ENCODE results near the gene GLIS1. TPM values are rescaled to one million over a fixed set of nuclear protein-coding genes. Genes with fewer than 3 reads are reported as not detected.
"Not testable (repeated sequence)": the region's sequence is repeated elsewhere in the genome, so short reads cannot be mapped to it uniquely, and the experiment has no call there.

GLIS1 gene
- total RNA-seq, 1 donor from 2014 or later = not detected

DNA sequence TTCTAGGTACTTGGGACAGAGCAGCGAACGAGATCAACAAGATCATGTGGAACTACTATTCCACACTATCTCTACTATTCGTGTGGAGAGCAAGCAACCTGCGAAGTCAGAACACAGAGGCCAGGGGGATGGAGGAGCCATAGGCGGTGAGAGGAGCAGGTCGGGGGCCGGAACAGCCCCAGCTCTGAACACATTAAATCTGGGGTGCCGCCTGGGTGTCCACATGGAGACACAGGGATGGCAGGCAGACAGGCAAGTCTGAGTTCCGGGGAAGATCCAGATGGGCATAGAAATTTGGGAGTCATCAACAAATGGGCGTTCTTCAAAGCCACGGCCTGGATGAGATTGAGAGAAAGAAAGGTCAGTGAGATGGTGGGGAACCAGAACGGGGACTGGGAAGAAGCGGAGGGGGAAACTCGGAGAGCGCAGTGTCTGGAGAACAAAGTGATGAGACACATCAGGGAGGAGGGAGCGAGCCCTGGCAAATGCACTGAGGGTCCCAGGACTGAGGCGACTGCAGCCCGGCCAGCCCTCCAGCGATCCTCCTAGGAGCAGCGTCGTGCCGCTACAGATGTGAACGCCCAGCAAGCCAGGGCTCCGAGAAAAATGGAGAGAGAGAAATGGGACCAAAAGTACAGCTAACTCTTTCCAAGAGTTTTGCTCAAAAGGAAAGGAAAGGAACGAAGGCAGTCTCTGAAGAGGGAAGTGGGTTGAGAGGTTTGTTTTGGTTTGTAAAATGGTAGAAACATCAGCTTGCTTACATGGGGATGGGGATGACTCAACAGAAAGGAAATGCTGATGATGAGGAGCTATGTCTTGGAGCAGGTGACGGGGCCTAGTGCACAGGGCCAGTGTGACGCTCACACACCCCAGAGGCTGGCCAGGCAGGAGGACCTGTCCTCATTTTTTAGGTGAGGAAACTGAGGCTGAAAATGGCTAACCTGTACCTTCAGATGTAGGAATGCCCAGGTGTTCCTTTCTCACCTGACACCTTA lies 84.5 kb downstream of the GLIS1 start:
- DNase-seq (ENCODE audit: low read depth in 2 of 2) = peak in 1 of 2 donors; percentile 8

DNA sequence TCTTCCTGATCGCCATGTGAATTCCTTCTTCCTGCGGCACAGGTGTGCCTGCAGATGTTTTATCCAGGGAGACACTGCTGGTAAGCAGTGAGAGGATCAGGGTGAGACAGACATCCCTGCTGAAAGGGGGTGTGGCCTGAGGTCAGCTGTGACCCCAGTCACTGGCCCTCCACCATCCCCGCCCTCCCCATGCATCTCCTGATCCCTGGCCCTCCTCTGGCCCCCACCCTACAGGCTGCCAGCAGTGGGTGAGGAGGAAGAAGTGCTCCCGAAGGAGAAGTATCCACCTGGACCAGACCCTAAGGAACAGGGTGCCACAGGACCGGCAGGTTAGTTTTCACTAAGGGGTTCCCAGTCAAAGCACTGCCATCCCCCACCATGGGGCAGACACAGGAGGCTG lies 85.3 kb downstream of the GLIS1 start:
- DNase-seq (ENCODE audit: low read depth in 2 of 2) = no peak

DNA sequence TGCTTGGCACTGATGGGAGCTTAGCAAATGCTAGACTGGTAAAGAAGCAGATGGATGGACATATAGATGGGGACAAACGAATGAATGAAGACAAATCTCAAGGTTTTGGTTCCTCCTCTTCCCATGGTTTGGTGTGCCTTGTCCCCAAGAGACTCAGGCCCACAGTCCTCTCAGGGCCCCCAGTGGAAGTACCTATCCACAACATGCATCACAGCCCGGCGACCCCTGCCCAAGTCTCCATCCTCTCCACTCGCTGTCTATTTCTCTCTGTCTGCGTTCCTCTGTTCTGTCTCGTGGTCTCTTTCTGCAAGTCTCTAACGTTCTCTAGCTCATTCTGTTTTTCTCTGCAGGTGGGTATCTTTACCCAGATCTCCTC lies 85.8 kb downstream of the GLIS1 start:
- DNase-seq (ENCODE audit: low read depth in 2 of 2) = no peak

DNA sequence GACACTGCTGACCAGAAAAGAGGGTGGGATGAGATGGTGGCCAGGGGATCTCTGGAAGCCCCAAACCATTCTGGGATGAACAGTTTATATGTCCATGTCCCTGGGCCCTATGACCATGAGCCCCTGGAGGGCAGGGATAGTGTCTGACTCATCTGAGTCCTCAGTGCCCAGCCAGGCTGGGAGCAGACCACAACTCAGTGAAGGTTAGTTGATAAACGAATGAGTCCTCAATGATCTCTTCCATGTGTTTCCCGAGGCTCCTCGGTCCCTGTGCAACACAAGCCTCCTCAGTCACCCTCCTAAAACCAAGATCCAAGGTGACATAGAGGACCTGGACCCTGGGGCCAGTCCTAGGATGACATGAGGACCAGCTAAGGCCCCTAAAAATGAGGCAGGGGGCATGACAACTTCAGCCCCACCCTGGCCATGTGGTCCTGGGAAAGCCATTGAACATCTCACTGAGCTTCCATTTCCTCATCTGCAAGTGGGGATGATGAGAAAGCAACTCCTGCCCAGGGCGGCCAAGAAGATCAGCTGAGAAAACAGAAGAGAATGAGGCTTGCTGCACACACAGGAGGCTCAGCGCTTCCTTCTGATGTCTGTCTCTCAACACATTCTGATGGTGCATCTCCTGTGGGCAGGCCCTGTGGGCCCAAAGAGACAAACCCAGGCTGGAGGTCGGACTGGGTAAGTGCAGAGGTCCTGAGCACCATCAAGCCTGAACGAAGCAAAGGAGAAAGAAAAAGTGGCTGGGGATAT lies 86.3 kb downstream of the GLIS1 start:
- DNase-seq (ENCODE audit: low read depth in 2 of 2) = no peak

DNA sequence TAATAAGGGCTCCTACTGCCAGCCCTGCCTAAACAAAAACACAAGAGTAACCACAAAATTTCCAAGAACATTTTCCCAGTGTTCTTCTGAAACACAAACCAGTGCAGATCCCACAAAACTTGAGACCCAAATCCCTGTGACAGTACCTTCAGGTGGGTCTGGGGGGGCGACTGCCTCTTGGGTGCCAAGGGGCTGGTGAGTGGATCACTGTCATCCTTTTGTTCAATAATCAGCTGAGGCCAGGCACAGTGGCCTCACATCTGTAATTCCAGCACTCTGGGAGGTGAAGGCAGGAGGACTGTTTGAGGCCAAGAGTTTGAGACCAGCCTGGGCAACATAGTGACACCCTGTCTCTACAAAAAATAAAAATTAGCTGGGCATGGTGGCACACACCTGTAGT lies 87.6 kb downstream of the GLIS1 start:
- no peak for DNase-seq (ENCODE audit: low read depth in 2 of 2)

DNA sequence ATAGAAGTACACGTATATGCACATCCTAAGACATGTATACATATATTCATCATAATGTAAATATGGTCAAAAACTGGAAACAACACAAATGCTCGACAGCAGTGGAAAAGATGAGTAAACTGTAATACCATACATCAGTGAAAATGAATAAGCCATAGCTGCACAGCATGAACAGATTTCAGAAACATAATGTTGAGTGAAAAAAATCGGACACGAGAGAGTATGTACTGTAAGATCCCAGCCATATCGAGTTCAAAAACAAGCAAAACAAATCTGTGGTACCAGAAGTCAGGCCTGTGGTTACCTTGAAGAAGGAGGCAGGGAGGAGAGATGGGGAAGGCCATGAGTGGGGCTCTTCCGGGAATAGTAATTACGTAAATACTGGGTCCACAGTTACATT lies 90.4 kb downstream of the GLIS1 start:
- DNase-seq (ENCODE audit: low read depth in 2 of 2) = no peak

DNA sequence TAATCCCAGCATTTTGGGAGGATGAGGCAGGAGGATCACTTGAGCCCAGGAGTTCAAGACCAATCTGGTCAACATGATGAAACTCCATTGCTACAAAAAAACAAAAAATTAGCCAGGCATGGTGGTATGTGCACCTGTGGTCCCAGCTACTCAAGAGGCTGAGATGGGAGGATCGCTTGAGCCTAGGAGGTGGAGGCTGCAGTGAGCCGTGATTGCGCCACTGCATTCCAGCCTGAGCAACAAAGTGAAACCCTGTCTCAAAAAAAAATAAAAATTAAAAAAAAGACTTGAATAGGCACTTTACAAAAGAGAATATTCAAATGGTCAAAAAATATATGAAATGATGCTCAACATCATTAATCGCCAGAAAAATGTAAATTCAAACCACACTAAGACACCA lies 91.0 kb downstream of the GLIS1 start:
- DNase-seq (ENCODE audit: low read depth in 2 of 2) = not testable (repeated sequence)

GRCh38 chr1:53646732-53647131 lies 92.2 kb downstream of the GLIS1 start:
- no peak for DNase-seq (ENCODE audit: low read depth in 2 of 2)

- DNase-seq (ENCODE audit: low read depth in 2 of 2) = no peak
Observed at GRCh38 chr1:53645690-53646078, 93.3 kb downstream of the GLIS1 start.

DNA sequence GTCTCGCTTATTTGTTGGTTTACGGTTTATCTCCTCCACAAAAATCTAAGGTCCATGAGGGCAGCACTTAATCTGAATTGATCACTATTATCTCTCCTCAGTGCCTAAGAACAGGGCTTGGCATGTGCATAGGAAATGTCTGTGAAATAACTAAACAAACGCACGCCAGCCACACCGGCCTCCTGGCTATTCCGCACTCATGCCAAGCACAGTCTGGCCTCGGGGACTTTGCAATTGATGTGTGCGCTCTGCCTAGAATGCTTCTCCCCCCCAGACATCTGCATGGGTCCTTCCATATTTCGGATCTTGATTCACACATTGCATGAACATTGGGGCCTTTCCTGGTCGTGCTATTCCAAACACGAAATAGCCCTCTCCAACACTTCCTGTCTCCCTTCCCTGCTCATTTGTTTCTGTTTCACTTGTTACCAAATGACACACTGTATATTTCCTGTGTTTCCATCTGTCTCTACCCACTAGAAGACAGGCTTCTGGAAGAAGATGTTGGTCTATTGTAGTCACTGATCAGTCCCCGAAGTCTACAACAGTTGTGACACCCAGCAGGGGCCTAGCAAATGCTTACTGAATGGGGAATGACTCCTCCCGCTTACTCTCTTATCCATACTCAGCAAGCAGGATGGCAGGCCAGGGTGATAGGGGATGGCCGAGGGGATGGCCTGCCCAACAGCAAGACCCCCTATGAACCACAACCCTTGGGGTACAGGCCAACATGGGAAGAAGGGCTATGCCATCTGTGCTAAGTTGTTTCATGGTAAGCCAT lies 93.9 kb downstream of the GLIS1 start:
- DNase-seq (ENCODE audit: low read depth in 2 of 2) = peak; percentile 32 to 69

DNA sequence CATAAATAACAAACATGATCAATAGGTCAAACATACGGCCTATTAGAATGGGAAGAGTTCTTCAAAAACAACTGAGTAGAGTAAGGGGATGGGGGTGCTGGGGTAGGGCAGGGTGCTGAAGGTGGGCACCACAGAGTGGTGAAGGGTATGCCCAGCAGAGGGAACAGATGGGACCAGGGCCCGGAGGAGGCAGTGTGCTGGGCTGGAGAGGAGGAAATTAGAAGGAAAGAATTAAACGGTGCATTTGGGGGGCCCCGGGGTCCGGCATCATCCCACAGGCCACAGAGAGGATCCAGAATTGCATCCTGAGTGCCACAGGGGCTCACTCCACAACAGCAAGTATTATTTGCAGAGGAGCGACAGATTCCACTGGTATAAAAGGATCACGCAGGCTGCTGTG lies 94.5 kb downstream of the GLIS1 start:
- DNase-seq (ENCODE audit: low read depth in 2 of 2) = no peak

DNA sequence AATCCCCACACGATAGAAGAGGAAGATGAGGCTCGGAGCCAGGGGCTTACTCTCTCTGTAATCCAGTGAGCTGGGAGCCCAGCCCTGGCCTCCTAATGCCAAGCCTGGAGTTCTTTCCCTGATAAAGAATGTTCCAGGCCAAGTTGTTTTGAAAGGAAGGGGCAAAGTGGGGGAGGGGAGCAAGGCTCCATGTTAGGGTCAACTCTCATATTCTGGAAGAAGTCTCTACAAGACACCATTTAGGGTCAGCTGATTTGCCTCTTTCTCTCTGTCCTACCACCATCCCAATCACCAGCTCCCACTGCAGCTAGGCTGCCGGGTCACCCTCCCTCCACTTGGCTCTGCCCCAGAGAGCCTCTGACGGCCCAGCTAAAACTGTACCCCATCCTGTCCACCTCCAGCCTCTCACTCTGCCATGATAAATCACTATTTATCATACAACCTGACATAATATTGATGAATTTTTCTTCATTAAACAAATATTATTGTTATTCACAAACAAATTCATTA lies 95.0 kb downstream of the GLIS1 start:
- DNase-seq (ENCODE audit: low read depth in 2 of 2) = no peak

DNA sequence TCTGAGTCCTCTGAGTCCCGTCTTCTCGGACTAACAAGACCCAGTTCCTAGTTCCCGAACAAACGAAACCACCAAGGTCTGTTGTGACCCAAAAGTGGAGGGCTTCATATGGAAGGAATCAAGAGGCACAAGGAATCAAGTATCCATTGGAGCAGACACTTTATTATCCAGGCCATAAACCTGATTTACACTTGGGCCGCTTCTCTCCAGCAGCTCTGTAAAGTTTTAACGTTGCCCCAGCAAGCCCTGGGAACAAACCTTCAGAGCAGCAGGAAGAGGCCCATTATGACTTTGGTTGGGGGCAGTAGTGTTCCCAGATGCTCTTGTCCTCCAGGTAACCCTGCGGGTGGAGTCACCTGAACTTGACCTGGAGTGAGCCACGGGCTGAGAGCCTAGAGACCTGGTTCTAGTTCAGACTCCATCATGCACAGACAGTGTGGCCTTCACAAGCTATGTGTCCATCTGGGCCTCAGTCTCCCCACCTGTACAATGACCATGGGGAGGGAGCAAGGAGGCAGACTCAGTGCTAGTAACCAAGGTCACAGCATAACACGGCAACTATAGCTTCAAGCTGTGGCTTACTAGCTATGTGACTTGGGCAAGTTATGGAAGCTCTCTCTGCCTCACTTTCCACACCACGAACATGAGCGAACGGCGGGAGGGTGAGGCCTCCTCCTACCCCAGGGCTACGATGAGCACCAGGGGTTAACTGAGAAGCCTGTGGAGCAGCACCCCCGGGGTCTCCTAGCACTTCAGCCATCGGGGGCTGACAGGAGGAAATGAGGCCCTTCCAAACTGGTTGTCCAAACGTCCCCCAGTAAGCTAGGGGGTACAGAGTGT lies 95.7 kb downstream of the GLIS1 start:
- no peak for DNase-seq (ENCODE audit: low read depth in 2 of 2)

DNA sequence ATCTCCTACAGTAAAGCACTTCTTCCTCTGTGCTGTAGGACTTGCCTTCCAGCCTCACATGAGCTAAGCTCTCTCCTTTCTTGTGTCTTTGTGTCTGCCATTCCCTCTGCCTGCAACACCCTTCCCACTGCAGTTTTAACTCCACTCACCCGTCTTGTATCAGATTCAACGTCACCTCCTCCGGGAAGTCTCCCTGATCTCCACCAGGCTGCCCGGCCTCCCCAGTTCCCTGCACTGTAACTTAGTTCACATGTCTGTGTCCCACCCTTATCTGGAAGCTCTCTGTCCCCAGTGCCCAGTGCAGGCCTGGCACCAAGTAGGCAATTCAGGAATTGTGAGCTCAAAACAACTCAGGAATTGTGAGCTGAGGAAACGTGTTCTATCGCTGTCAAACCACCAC lies 96.4 kb downstream of the GLIS1 start:
- no peak for DNase-seq (ENCODE audit: low read depth in 2 of 2)

DNA sequence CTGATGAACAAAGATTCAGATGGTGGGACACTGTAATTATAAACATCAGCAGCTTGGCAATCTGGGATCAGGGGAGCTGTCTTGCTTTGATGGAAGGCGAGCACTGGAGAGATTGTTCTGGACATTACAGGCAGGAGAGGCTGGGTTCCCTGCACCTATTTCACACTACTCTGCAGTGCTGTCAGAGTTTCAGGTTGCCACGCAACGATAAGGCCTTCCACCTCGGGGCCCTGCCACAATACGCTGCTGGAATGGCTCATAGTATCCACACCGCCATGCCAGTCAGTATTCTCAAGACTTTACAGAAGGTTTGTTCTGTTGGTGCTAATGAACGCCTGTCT lies 96.8 kb downstream of the GLIS1 start:
- DNase-seq (ENCODE audit: low read depth in 2 of 2) = no peak

- no peak for DNase-seq (ENCODE audit: low read depth in 2 of 2)
Observed at GRCh38 chr1:53641481-53642214, 97.3 kb downstream of the GLIS1 start.

- no peak for DNase-seq (ENCODE audit: low read depth in 2 of 2)
Observed at GRCh38 chr1:53640701-53641075, 98.3 kb downstream of the GLIS1 start.

DNA sequence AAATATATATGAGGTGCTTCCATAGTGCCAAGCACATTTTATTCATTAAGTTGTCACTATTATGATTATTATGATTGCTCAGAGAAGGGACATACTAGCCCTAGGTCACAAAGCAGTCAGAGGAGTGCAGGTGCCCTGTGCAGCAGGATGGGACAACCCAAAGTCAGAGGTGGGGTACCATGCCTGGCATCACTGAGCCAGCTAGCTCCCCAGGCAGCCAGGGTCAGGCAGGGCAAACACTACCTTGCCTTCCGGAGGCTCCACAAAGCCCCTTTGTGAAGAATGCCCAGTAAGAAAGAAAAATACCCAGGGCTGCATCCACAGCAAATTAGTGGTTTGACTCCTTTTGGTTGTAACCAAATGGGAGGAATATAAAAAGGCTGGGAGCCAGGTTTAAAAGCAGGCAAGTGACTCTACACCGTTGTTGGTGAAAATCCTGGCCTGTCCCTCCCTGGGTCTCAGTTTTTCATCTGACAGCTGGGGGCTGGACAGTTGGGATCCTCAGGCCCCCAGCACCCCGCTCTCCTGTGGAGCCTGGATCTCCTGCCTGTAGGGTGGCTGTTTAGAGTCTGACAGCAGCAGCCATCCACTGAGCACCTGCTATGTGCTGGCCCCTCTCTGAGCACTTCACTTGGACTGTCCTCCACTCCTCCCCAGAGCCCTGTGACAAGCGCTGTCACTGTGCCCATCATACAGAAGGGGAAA lies 98.8 kb downstream of the GLIS1 start:
- no peak for DNase-seq (ENCODE audit: low read depth in 2 of 2)

DNA sequence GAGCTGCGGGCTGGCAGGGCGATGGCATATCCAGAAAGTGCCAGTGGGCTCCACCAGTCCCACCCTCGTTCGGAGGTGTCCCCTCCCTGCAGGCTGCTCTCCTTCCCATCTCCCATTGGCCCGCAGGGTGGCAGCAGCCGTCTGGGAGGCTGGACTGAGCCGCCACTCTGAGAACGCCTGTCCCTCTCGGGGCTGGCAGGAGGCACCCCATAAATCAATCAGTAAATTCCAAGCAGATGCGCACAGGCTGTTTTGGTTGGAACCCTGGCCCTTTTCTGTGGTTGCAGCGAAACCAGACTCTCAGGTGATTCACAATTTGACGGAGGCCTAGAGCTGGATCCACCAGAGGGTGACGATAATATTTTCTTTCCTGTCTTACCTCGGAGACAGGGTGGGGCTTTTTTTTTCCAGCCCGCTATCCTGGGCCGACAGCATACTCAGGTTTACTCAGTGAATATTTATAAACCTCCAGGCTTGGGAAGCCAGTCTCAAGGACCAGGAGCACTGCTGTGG lies 99.7 kb downstream of the GLIS1 start:
- DNase-seq (ENCODE audit: low read depth in 2 of 2) = peak in 1 of 2 donors; percentile 64
